IPS DF 6.9 (cell line): Measurements from ENCODE around the gene SIRT5.

ENCODE experiments used
- DNase-seq: peaks from one replicate; pipeline ENCODE4 v3.0.0-alpha.2; 2013; ENCODE audit warnings: low read depth, low spot score
- H3K27ac ChIP-seq: one replicate; pipeline ENCODE4 v1.5.1; 2013; ENCODE audit warnings: low read length, control low read depth
- H3K27me3 ChIP-seq: 2 replicates; pipeline ENCODE4 v1.6.1; 2013; ENCODE audit warnings: mild to moderate bottlenecking, low read length; ENCODE audit not compliant: control insufficient read depth, insufficient read depth
- H3K36me3 ChIP-seq: 2 replicates; pipeline ENCODE4 v1.6.1; 2013; ENCODE audit warnings: low read length; ENCODE audit not compliant: control insufficient read depth, insufficient read depth
- H3K4me1 ChIP-seq: 2 replicates; pipeline ENCODE4 v1.6.1; 2013; ENCODE audit warnings: low read length; ENCODE audit not compliant: control insufficient read depth, insufficient read depth
- H3K4me3 ChIP-seq: 2 replicates; pipeline ENCODE4 v1.5.1; 2013; ENCODE audit warnings: mild to moderate bottlenecking, low read length
- H3K9me3 ChIP-seq: 2 replicates; pipeline ENCODE4 v1.6.1; 2013; ENCODE audit warnings: low read length, inconsistent platforms; ENCODE audit not compliant: control insufficient read depth, insufficient read depth
- WGBS: extraction: QIAGEN DNeasy Blood & Tissue Kit; methylation state at CpG from one replicate; pipeline ENCODE4 v1.1.7; 2013; ENCODE audit warnings: mixed read lengths, missing lambda C conversion rate; ENCODE audit not compliant: insufficient read length, insufficient coverage; 5-methylcytosine and 5-hydroxymethylcytosine counted together

The SIRT5 gene

DNA sequence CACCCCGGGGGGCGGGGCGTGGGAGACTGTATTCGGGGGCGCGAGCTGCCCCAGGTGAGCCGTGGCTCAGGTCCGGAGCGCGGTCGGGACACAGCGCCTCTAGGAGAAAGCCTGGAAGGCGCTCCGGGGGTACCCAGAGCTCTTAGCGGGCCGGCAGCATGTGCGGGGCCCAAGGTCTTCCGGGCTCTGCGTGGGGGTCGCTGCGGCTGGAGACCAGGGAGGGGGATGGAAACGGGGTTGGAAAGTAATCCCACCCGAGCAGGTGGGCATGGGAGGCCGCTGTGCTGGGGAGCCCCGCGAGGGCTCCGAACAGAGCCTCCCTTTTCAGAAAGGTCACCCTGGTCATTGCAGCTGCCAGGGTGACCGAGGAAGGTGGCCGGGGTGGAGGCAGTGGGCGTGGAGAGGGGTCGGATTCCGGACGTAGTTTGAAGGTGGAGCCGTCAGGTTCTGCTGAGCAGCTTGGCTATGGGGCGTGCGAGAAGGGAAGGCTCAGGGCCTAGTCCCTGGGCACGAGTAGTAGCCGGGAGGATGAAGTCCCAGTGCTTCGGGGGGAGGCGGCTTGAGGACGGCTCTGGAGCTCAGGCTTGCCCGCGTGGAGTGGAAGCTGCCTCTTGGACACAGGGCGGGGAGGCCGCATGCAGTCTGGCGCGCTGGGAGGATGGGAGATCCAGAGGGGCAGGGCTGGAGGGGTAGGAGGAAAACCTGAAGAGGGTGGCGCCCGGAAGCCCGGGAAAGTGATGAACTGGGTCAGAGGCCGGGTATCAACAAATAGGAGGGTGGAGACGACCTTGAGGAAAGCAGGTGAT, at the start of gene SIRT5:
Gene SIRT5 (plus strand): TSS at position 31 of the 806 bp plus-strand sequence. CDS start 9,510 bp downstream, outside the sequence.
- Histone ChIP-seq H3K36me3 (no peaks in the 10 kb centered on the region), H3K9me3 (no peaks in the 10 kb centered on the region), H3K4me3 (peak within 1 kb of the TSS; percentile 39), H3K4me1 (no peaks in the 10 kb centered on the region; the same call in 1 of the 2 replicates), H3K27ac (no peak within 1 kb of the TSS), H3K27me3 (no peaks in the 10 kb centered on the region)
- peak; percentile 71 for DNase-seq
- no CpG with 5 or more reads among the region's 52 CpGs for WGBS

DNA sequence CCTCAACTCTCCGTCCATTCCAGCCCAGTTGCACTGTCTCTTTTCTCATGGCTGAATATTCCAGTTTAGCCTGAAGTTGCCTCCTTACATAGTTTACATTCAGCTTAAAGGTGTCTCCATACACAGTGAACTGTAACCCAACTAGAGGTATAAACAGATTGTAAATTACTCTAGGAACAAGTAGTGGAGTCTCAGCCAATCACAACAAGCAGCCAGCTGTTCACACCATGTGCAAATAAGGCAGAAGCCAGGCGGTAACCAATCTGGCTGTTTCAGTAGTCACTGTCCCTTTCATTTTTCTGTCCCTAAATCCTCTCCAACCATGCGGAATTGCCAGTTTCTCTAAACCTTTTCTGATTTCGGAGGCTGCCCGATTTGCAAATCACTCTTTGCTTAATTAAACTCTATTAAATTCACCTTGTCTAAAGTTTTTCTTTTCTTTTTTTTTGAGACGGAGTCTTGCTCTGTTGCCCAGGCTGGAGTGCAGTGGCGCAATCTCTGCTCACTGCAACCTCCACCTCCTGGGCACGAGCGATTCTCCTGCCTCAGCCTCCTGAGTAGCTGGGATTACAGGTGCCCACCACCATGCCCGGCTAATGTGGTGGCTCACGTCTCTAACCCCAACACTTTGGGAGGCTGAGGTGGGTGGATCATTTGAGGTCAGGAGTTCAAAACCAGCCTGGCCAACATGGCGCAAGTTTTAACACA, 49.4 kb upstream of the SIRT5 start:
- no peak for DNase-seq
- WGBS = no CpG with 5 or more reads among the region's 12 CpGs
- Histone ChIP-seq H3K27ac (no peak overlapping the region), H3K4me3 (no peak overlapping the region), H3K27me3 (no peaks in the 10 kb centered on the region), H3K9me3 (no peaks in the 10 kb centered on the region), H3K4me1 (peaks cover 2% of the 10 kb centered on the region; the same call in 1 of the 2 replicates), H3K36me3 (no peaks in the 10 kb centered on the region)

DNA sequence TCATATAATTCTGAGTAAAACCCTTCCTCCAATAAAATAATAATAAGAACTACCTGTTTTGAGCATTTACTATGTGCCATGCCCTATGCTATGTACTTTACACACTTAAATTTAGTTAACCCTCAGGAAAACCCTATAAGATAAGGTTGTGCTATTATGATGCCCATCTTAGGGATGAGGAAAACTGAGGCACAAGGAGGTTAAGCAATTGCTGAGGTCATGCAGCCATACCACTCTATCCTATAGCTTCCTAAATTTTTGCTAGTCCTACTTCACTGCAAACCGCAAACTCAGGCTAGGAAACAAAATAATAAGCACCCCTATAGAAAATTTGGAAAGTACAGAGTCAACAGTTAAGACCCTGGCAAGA, 48.1 kb upstream of the SIRT5 start:
- Histone ChIP-seq H3K4me1 (peaks cover 2% of the 10 kb centered on the region; the same call in 1 of the 2 replicates), H3K27me3 (no peaks in the 10 kb centered on the region), H3K4me3 (no peak overlapping the region), H3K36me3 (no peaks in the 10 kb centered on the region), H3K9me3 (no peaks in the 10 kb centered on the region), H3K27ac (no peak overlapping the region)
- no CpG with 5 or more reads among the region's 1 CpG for WGBS
- no peak for DNase-seq

DNA sequence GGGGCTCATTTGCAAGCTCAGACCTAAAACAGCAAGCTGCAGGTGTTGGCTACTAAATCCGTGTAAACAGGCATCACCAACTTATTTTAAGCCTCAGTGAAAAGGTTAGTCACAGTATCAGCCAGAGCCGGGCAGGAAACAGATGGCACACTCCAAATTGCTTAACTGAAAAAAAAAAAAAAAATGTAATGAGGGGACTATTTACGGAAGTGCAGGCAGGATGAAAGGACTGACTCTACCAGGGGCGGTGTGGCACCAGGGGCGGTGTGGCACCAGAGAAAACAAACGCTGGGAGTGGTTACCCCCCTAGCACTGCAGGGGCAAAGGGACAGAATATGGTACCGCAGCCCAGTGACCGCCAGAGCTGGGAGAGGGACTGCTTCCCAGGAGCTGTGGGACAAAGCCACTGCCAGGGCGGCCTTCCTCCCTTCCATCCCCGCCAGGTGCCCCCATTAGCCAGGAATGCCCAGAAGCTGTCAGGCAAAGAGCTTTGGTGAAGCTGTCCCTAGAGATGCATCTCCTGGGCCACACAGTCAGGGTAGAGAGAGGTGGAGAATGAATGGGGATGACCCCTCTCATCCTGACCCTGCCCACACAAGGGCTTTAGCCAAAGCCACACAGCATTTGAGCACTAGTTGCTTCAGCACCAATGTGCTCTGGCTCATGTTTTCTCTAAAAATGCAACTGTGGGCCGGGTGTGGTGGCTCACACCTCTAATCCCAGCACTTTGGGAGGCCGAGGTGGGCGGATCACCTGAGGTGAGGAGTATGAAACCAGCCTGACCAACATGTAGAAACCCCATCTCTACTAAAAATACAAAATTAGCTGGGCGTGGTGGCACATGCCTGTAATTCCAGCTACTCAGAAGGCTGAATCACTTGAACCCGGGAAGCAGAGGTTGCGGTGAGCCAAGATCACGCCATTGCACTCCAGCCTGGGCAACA, 47.4 kb upstream of the SIRT5 start:
- no peaks in the 10 kb centered on the region for H3K27me3 ChIP-seq
- no peak overlapping the region for H3K27ac ChIP-seq
- no peaks in the 10 kb centered on the region for H3K36me3 ChIP-seq
- H3K4me3 ChIP-seq = no peak overlapping the region
- H3K4me1 ChIP-seq = peaks cover 2% of the 10 kb centered on the region; the same call in 1 of the 2 replicates
- no peaks in the 10 kb centered on the region for H3K9me3 ChIP-seq
- WGBS = no CpG with 5 or more reads among the region's 17 CpGs
- no peak for DNase-seq

DNA sequence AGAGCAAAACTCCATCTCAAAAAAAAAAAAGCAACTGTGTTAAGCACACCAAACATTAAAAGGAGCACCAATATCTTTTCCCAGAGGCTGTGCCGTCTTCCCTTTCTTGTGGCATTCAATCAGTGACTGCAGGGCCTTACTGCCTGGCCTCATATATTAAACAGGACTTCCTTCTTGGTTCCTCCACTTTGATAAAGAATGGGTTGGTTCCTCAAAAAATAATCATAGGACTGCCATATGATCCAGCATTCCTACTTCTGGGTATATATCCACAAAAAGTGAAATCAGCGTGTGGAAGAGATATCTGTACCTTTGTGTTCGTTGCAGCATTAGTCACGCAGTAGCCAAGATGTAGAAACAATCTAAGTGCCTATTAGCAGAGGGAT, 46.7 kb upstream of the SIRT5 start:
- Histone ChIP-seq H3K4me1 (peaks cover 2% of the 10 kb centered on the region; the same call in 1 of the 2 replicates), H3K9me3 (no peaks in the 10 kb centered on the region), H3K27me3 (no peaks in the 10 kb centered on the region), H3K4me3 (no peak overlapping the region), H3K27ac (no peak overlapping the region), H3K36me3 (no peaks in the 10 kb centered on the region)
- no CpG with 5 or more reads among the region's 4 CpGs for WGBS
- DNase-seq = no peak

DNA sequence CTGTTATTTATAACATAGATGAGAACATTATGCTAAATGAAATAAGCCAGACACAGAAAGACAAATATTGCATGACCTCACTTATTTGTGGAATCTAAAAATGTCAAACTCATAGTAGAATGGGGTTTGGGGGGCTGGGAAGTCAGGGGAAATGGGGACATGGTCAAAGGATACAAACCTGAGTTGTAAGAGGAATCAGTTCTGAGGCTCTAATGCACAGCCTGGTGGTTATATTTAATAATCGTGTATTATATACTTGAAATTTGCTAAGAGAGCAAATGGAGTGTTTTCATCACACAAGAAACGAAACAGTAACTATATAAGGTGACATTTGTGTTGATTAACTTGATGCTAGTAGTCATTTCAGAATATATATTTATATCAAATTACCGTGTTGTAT, 46.2 kb upstream of the SIRT5 start:
- WGBS = no CpG with 5 or more reads among the region's 3 CpGs
- H3K4me3 ChIP-seq = no peak overlapping the region
- DNase-seq = no peak

DNA sequence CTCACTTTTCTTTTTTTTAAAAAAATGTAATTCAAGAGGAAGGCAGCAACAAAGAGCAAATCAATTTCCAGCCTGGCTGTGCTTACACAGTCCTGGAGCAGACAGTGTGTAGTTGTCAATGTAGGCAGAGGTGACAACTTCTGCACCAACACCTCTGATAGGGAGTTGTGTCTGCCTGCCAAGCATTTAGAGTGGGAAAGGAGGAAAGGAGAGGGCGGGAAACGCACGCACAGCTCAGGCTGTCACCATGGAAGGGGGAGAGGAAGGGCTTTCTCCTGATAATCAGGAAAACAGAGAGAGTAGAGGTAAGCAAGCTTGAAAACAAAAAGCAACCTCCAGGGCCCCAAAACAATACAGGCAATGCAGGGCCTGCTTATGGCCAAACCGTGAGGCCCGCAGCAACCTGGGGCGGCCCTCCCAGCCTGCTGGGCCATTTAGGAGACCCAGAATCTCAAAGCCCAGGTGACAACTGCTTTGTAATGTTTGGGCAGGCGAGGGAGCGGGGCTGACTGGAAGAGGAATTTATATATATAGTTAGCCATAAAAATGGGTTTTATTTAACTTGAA, 45.5 kb upstream of the SIRT5 start:
- Histone ChIP-seq H3K36me3 (no peaks in the 10 kb centered on the region), H3K27ac (no peak overlapping the region), H3K27me3 (no peaks in the 10 kb centered on the region), H3K4me1 (peaks cover 2% of the 10 kb centered on the region; the same call in 1 of the 2 replicates), H3K4me3 (no peak overlapping the region), H3K9me3 (no peaks in the 10 kb centered on the region)
- no CpG with 5 or more reads among the region's 8 CpGs for WGBS
- no peak for DNase-seq

More for the DNA sequence above, 46.2 kb upstream of the SIRT5 start:
- Histone ChIP-seq H3K36me3 (no peaks in the 10 kb centered on the region), H3K9me3 (no peaks in the 10 kb centered on the region), H3K4me1 (peaks cover 2% of the 10 kb centered on the region; the same call in 1 of the 2 replicates), H3K27me3 (no peaks in the 10 kb centered on the region), H3K27ac (no peak overlapping the region)

DNA sequence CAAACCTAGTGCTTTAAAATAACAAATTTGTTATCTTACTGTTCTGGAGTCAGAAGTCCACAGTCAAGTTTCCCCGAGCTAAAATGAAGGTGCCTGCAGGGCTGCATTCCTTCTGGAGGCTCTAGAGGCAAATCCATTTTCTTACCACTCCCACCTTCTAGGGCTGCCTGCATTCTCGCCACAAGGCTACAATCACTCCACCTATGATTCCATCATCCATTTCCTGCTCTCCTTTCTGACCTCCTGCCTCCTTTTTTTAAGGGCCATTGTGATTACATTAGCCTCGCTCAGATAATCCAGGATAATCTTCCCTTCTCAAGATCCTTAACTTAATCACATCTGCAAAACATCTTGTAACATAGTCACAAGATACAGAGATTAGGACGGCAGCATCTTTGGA, 42.4 kb upstream of the SIRT5 start:
- H3K27ac ChIP-seq = no peak overlapping the region

DNA sequence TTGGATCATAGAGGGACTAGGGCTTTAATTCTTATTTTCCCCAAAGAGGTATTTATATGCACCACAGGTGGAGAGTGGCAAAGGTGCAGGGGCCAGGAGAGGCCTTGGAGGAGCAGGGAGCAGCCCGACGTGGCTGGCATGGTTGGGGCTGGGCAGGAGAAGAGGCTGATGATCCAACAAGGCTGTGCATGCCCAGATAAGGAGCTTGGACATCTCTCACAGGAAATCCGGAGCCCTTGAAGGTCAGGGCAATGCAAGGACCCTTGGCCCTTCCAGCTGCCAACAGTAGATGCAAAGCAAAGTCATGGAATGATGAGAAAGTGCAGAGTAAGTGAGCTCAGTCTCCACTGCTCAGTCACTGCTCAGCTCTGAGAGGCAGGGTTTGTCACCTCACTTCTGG, 39.9 kb upstream of the SIRT5 start:
- no peaks in the 10 kb centered on the region for H3K36me3 ChIP-seq
- no peak for DNase-seq
- H3K27me3 ChIP-seq = no peaks in the 10 kb centered on the region
- WGBS = no CpG with 5 or more reads among the region's 3 CpGs
- peaks cover 2% of the 10 kb centered on the region; the same call in 1 of the 2 replicates for H3K4me1 ChIP-seq
- no peaks in the 10 kb centered on the region for H3K9me3 ChIP-seq
- H3K27ac ChIP-seq = no peak overlapping the region
- no peak overlapping the region for H3K4me3 ChIP-seq

More for the DNA sequence above, 42.4 kb upstream of the SIRT5 start:
- H3K4me3 ChIP-seq = no peak overlapping the region
- WGBS = no CpG with 5 or more reads among the region's 4 CpGs
- H3K27me3 ChIP-seq = no peaks in the 10 kb centered on the region
- no peaks in the 10 kb centered on the region for H3K9me3 ChIP-seq
- peaks cover 5% of the 10 kb centered on the region; the same call in 1 of the 2 replicates for H3K4me1 ChIP-seq
- DNase-seq = no peak
- no peaks in the 10 kb centered on the region for H3K36me3 ChIP-seq
